Pulmonary artery endothelial cell (primary cell): Measurements from ENCODE around the gene WNT2B. TPM values are rescaled to one million over a fixed set of nuclear protein-coding genes. Genes with fewer than 3 reads are reported as not detected.
A peak's percentile ranks its signal among the peaks of the same experiment; 100 is the strongest.

ENCODE experiments used
- DNase-seq: peaks from one replicate; pipeline ENCODE4 v3.0.0-alpha.2; 2011; ENCODE audit warnings: low read depth, low spot score
- total RNA-seq: library from RNA; depleted of rRNA; stranded (reverse); fragments of >200 nt; gene quantifications from 2 replicates; pipeline ENCODE4 v1.2.3, GENCODE V29; 2014

WNT2B gene
- total RNA-seq, 1 donor from 2014 or later = 1.3 TPM

GRCh38 chr1:112565800-112566199, 57.0 kb downstream of the WNT2B start:
- DNase-seq = no peak

GRCh38 chr1:112575154-112575804, 66.5 kb downstream of the WNT2B start:
- DNase-seq = peak; percentile 10

GRCh38 chr1:112576240-112576639, 67.5 kb downstream of the WNT2B start:
- no peak for DNase-seq

Other genes with a start within 250 kb of the WNT2B start
- gene CTTNBP2NL, start 112.8 kb upstream of the WNT2B start, total RNA-seq = 25.2 and 34.1 TPM in 2 replicates
- gene ST7L, start 110.2 kb downstream of the WNT2B start, total RNA-seq = 17.5 and 18.9 TPM in 2 replicates
- 263 and 306 TPM in 2 replicates for gene CAPZA1, start 110.9 kb downstream of the WNT2B start, total RNA-seq
- 40.8 and 60.3 TPM in 2 replicates for gene MOV10, start 165.7 kb downstream of the WNT2B start, total RNA-seq
- gene RHOC, start 198.2 kb downstream of the WNT2B start, total RNA-seq = 919 and 1,091 TPM in 2 replicates
- gene PPM1J, start 206.4 kb downstream of the WNT2B start, total RNA-seq = 0.81 and 1.8 TPM in 2 replicates